ENCODE measurements around the gene PROK1. TPM values are rescaled to one million over a fixed set of nuclear protein-coding genes. Genes with fewer than 3 reads are reported as not detected.

PROK1 gene
- total and polyA plus RNA-seq, 10 of the 15 experiments (the other 5 are each of a cell fraction or from before 2014, with no cell fraction given): not detected

- Histone ChIP-seq H3K4me2 (ENCODE audit: control insufficient read depth, insufficient read depth) (no peak overlapping the region), H3K27me3 (replicated peaks in 1 of 2; ENCODE audit: control insufficient read depth in 2 of 2, insufficient read depth in 2 of 2, low read length in 1 of 2) (0 out of 4 replicates have a peak, but pooled peaks cover 0 to 2% of the 10 kb centered on the region in 2 experiments), H2AFZ (ENCODE audit: control insufficient read depth, low read depth, low read length) (no peak overlapping the region), H3K4me3 (no peak overlapping the region), H3K79me2 (ENCODE audit: control insufficient read depth, insufficient read depth, low read length) (no peaks in the 10 kb centered on the region), H4K20me1 (ENCODE audit: control insufficient read depth, insufficient read depth) (no peaks in the 10 kb centered on the region), H3K9ac (ENCODE audit: control insufficient read depth, insufficient read depth, low read length) (no peak overlapping the region), H3K4me1 (ENCODE audit: control insufficient read depth, insufficient read depth, low read length) (no peaks in the 10 kb centered on the region), H3K27ac (ENCODE audit: control insufficient read depth, insufficient read depth) (no peak overlapping the region), H3K36me3 (ENCODE audit: control insufficient read depth in 2 of 2, insufficient read depth in 2 of 2, low read length in 1 of 2) (no peaks in the 10 kb centered on the region), H3K9me3 (replicated peaks; ENCODE audit: control insufficient read depth, insufficient read depth, low read length) (no peaks in the 10 kb centered on the region)
- POLR2A ChIA-PET: no interaction called here
- intact Hi-C loops (cut with micrococcal nuclease; ENCODE audit: unreplicated experiment) (no loop called here), in situ Hi-C loops (cut with MboI) (no loop called here)
- BruUV-seq (replicated peaks): no TSS peak
- no peak for DNase-seq (ENCODE audit: low read depth, low spot score)
- SMC1A ChIA-PET (ENCODE audit: uncharacterized antibody, unreplicated experiment): interaction anchor here (0.9 to 1.3 kb wide), 4 partner anchors 118 to 306 kb away, joined by 3 to 5 read pairs (median 4); no protein-coding TSS in a partner anchor
- RAD21 ChIA-PET (ENCODE audit: unreplicated experiment): interaction anchor here (1.2 to 1.3 kb wide), 2 partner anchors 13 to 42 kb away, joined by 3 to 4 read pairs; no protein-coding TSS in a partner anchor
- FAIRE-seq: no peak
- WGBS (ENCODE audit: insufficient coverage, insufficient replicate concordance, low lambda C conversion rate, missing lambda C conversion rate): 39% methylated on average over 8 of the region's 8 CpGs
- ATAC-seq: peak; percentile 73
- CTCF ChIA-PET: interaction anchor here (0.5 to 2.9 kb wide), 7 partner anchors 8 to 306 kb away, joined by 3 to 10 read pairs (median 4); no protein-coding TSS in a partner anchor
- TF ChIP-seq IKZF1 (conservative IDR thresholded peaks at IDR 0.05) (peak; percentile 64), IRF4 (IDR thresholded peaks at IDR 0.05; ENCODE audit: low read depth, low read length) (no peak), ETV6 (conservative IDR thresholded peaks at IDR 0.05 in 1 of 2, IDR thresholded peaks at IDR 0.05 in 1 of 2; ENCODE audit: borderline replicate concordance in 1 of 2, low read depth in 1 of 2) (no peak), MTA2 (IDR thresholded peaks at IDR 0.05; ENCODE audit: low read depth) (0 out of 2 replicates have a peak, but pooled peaks have one; percentile 10), ZBTB4 (CRISPR knock-in tag; IDR thresholded peaks at IDR 0.05) (no peak), NRF1 (conservative IDR thresholded peaks at IDR 0.05; ENCODE audit: low read depth, low read length) (no peak), SPI1 (IDR thresholded peaks at IDR 0.05; ENCODE audit: borderline replicate concordance, insufficient read depth, low read depth, low read length) (peak; percentile 96), SIX5 (IDR thresholded peaks at IDR 0.05; ENCODE audit: low read depth, low read length, severe bottlenecking) (no peak), SUZ12 (IDR thresholded peaks at IDR 0.05; ENCODE audit: unreplicated experiment) (no peak), EGR1 (IDR thresholded peaks at IDR 0.05; ENCODE audit: borderline replicate concordance in 1 of 2, low read depth in 2 of 2, low read length in 2 of 2) (no peak), EZH2 (IDR thresholded peaks at IDR 0.05; ENCODE audit: borderline replicate concordance, control insufficient read depth, low read depth, low read length) (no peak), EED (IDR thresholded peaks at IDR 0.05; ENCODE audit: low read depth) (peak; percentile 42; the same call in 1 of the 2 replicates), ATF7 (IDR thresholded peaks at IDR 0.05; ENCODE audit: low read depth) (no peak), NKRF (conservative IDR thresholded peaks at IDR 0.05) (no peak), RELB (IDR thresholded peaks at IDR 0.05; ENCODE audit: low read depth) (peak; percentile 48; the same call in 1 of the 2 replicates), PML (IDR thresholded peaks at IDR 0.05; ENCODE audit: low read length) (no peak)
Observed at GRCh38 chr1:110502402-110503151, 51.6 kb downstream of the PROK1 start.
